ENCODE results near the gene CPSF4.

GRCh38 chr7:99452541-99452940 lies 13.8 kb downstream of the CPSF4 start:
- TF ChIP-seq CTCF (IDR thresholded peaks at IDR 0.05) (no peak), POLR2A (IDR thresholded peaks at IDR 0.05) (no peak), POLR2AphosphoS5 (IDR thresholded peaks at IDR 0.05) (no peak)
